GM19455 (cell line): ENCODE measurements around the gene KIAA0513.

Experiments used
- ATAC-seq: cut with Tn5 transposase; IDR thresholded peaks from one replicate; pipeline ENCODE4 v1.9.1; 2021; ENCODE audit not compliant: unreplicated experiment

The KIAA0513 gene

GRCh38 chr16:85003725-85004586, 23.6 kb upstream of the KIAA0513 start:
- no peak for ATAC-seq

- ATAC-seq, result no peak
Measured at GRCh38 chr16:85004587-85005205, 22.9 kb upstream of the KIAA0513 start.

- no peak for ATAC-seq
Measured at GRCh38 chr16:85005285-85006069, 22.1 kb upstream of the KIAA0513 start.

GRCh38 chr16:85006639-85007038, 21.0 kb upstream of the KIAA0513 start:
- ATAC-seq, result no peak

GRCh38 chr16:85007496-85008214, 19.9 kb upstream of the KIAA0513 start:
- ATAC-seq, result no peak

- ATAC-seq, result no peak
Measured at GRCh38 chr16:85008271-85008670, 19.3 kb upstream of the KIAA0513 start.

GRCh38 chr16:85010446-85010930, 17.1 kb upstream of the KIAA0513 start:
- ATAC-seq, result peak; percentile 14

- ATAC-seq, result peak; percentile 90
Measured at GRCh38 chr16:85010931-85011845, 16.4 kb upstream of the KIAA0513 start, which contains the start of gene ZDHHC7. Gene ZDHHC7 (minus strand): TSS chr16:85011535. CDS start chr16:84990618, 20,917 bp downstream.

- ATAC-seq, result no peak
Measured at GRCh38 chr16:85011846-85012284, 15.7 kb upstream of the KIAA0513 start.

- no peak for ATAC-seq
Measured at GRCh38 chr16:85014311-85014710, 13.3 kb upstream of the KIAA0513 start.

GRCh38 chr16:85015481-85016187, 12.0 kb upstream of the KIAA0513 start:
- no peak for ATAC-seq

- no peak for ATAC-seq
Measured at GRCh38 chr16:85017151-85017550, 10.4 kb upstream of the KIAA0513 start.

- no peak for ATAC-seq
Measured at GRCh38 chr16:85017633-85018032, 10.0 kb upstream of the KIAA0513 start.

GRCh38 chr16:85018529-85019236, 8.9 kb upstream of the KIAA0513 start:
- no peak for ATAC-seq

GRCh38 chr16:85019659-85020245, 7.8 kb upstream of the KIAA0513 start:
- no peak for ATAC-seq

- no peak for ATAC-seq
Measured at GRCh38 chr16:85025781-85026653, 1.6 kb upstream of the KIAA0513 start.

- ATAC-seq, result no peak
Measured at GRCh38 chr16:85026703-85027102, 892 bp upstream of the KIAA0513 start.
